ENCODE data around the gene ABLIM3.

DNA sequence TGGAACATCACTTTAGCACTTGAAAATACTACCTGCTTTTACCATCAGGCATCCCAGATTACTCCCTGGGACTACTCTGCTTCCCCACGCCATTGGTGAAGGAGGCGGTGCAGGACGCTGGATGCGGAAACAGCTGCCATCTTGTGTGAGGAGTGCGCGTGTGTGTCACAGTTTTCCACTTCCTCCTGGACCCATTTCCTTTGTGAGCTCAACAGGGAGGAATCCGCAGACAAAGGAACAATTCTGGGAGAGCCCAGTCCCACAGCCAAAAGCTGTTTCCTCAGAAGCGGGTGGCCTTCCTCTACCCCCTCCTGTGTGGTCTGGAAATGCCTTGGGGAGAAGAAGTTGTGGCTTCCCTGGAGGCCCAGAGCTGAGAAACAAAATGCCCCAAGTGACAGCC, 147.1 kb downstream of the ABLIM3 start:
- TF ChIP-seq POLR2A (IDR thresholded peaks at IDR 0.05; ENCODE audit: low read length) (no peak), GATA1 (IDR thresholded peaks at IDR 0.05; ENCODE audit: low read depth, low read length) (no peak)
